ENCODE results near the gene RAB12.

- TF ChIP-seq CTCF (IDR thresholded peaks at IDR 0.05): no peak
- TF ChIP-seq POLR2AphosphoS5 (IDR thresholded peaks at IDR 0.05): no peak
- TF ChIP-seq POLR2A (IDR thresholded peaks at IDR 0.05): no peak
- TF ChIP-seq EP300 (IDR thresholded peaks at IDR 0.05): no peak
Measured at GRCh38 chr18:8619835-8620577, 10.8 kb downstream of the RAB12 start.

All from upper lobe of left lung (tissue), 4 donors.